ENCODE results near the gene SH3D19.
"Not testable (repeated sequence)": the region's sequence is repeated elsewhere in the genome, so short reads cannot be mapped to it uniquely, and the experiment has no call there.

SH3D19 gene

DNA sequence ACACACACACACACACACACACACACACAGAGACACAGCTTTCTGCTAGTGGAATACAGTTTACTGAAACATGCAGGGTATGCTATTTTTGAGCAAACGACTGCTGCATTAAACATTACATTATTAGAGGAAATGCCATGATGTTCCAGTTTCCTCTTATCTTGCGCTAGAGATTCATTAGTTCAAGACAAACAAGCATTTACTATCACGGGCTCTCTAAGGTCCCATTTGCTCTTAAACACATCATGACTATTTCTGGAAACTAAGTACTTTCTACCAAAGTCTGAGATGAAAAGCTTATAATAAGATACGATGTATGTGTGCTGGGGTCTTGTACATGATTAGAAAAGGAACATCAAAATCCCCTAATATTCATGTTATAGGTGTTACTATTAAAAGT is 177.1 kb downstream of the SH3D19 start:
- DNase-seq (ENCODE audit: low read depth), result no peak

DNA sequence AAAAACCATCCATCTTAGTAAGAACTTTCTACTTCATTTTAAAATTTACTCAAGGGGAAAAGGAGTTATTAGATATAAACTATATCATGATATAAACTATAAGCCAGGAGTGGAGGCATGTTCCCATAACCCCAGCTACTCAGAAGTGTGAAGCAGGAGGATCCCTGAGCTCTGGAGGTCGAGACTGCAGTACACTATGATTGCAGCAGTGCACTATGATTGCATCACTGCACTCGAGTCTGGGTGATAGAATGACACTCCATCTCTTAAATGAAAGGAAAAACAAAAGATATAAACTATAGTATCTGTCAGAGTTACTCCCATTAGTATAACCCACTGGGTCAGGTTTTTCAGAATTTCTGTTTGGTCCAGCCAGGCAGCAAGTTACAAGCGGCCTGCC is 178.4 kb downstream of the SH3D19 start:
- DNase-seq (ENCODE audit: low read depth), result no peak

DNA sequence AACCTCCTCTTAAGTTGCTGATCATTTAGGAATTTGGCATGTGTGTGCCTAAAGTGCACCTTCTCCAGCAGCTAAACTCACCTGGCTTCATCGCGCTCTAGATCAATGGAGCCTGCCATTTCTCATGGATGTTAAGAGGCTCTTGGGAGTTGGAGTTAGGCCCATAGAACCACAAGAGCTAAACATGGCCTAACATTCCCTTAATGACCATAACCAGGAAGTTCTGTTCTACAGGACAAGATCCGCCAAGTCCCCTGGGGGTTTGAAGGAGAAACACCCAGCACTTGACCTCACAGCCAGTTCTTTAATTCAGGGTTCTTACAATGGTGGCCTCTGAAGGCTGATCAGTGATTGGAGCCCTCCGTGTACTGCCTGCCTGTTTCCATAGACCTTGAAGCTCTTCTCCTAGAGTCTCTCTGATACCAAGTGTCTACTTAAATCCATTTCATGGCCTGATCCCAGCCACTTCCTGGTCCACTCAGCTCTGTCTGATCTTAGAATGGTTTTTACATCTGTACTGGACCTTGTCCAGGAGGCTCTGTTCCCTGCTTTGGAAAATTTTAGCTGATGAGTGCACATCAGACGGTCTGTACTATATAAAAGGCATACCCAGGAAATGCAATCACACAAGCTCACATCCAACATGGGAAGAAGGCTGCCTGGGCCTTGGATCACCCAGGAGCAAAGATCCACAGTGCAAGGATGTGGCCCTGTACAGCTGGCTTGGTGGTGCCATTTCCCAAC is 180.9 kb downstream of the SH3D19 start:
- DNase-seq (ENCODE audit: low read depth), result no peak

DNA sequence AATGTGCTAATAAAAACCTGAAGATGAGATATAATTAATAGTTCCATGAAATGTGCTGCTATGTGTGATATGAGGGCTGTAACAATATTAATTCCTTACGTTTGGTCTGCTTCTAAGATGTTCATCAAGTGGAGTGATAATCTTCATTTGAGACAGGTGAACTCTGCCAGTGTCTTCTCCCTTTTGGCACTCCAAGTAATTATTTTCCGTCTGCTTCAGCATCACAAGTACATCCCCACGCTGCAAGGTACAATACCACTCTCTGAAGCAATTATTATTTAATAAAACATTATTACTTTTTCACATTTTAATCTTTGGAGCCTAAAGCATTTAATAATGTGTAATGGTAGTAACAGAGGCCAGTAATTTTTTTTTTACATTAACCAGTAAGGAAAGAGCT is 181.6 kb downstream of the SH3D19 start:
- no peak for DNase-seq (ENCODE audit: low read depth)

DNA sequence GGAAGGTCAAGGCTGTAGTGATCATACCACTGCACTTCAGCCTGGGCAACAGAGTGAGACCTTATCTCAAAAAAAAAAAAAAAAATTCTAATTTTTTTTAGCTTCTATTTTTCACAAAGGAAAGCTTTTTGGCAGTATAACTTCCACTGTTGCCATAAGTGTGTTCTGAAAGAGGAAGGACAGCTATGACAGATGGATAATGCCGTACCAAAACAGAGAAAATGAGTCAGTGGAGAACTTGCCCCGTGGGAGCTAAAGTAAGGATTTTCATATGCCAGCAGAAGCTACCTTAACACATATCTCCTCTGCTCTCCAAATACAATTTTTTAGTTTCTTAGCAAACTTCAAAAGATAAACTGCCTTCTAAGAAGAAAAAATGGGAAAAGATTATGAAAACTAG is 182.2 kb downstream of the SH3D19 start:
- DNase-seq (ENCODE audit: low read depth), result no peak

DNA sequence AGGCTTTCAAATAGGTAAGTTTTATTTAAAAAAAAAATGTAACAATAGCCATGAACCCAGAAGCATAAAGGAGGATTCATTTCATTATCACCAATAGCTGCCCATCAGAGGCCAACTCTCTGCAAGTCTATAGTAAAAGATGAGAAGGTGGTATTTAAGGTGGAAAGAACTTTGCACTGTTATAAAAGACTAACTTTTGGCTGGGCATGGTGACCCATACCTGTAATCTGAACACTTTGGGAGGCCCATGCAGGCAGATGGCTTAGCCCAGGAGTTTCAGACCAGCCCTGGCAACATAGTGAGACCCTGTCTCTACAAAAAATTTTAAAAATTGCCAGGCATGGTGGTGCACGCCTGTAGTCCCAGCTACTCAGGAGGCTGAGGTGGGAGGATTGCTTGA is 182.6 kb downstream of the SH3D19 start:
- DNase-seq (ENCODE audit: low read depth), result no peak

DNA sequence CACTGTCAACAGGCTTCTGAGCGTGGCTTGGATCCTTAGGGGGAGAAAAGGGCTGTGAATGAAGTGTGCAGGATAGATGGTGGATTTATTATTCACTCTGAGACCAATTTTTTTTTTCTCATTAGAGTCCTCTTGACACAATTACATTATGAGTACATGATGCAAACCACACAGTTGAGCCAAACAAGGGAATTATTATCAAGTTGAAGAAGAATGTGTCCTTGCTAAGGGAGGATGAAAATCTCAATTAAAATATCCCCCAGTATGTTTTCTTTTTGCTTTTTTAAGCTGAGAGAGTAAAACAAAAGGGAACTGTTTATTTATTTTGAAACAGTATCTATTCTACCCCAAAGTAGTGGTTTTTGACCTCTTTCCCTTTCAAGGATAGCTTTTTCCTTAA is 185.6 kb downstream of the SH3D19 start:
- DNase-seq (ENCODE audit: low read depth), result no peak

DNA sequence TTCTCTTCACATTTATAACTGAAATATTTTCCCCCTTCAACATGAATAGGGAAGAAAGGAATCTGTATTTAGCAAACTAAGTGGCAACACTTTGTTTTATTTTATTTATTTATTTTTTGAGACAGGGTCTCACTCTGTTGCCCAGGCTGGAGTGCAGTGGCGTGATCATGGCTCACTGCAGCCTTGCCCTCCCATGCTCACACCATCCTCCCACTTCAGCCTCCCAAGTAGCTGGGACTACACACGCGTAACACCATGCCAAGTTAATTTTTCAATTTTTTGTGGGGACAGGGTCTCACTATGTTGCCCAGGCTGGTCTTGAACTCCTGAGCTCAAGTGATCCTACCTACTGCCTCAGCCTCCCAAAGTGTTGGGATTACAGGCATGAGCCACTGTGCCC is 189.4 kb downstream of the SH3D19 start:
- not testable (repeated sequence) for DNase-seq (ENCODE audit: low read depth)

DNA sequence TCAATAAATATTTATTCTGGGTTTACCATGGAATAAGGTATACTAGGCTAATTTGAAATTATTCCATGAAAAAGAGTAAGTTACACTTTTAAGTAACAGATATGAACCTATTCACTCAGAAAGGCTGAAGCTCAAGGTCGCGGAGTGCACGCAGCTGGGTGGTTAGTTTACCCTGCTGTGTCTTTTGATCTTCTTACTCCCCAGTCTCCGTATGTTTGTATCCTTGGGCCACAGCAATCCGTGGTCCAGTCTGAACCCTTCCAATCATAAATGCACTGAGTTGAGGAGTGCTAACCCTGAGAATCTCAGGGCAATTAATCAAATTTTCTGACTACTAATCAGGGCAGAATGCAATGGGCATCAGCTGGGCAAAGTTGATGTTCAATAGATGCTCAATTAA is 192.1 kb downstream of the SH3D19 start:
- DNase-seq (ENCODE audit: low read depth), result no peak

DNA sequence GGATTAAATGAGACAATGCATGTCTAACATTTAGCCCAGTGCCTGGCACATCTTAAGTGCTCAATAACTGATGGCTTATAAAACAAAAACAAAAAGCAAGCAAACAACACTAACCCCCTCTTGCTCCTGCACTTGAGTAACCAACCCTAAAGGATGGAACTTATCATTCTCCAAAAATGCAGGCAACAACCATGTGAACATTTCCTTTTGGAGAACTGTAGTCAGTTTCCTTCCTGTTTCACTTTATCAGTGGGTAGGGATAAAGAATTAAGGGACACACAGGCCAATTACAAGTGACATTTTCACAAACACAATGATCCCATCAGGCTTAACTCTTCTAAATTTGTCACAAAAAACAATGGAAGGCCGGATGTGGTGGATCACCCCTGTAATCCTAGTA is 195.6 kb downstream of the SH3D19 start:
- no peak for DNase-seq (ENCODE audit: low read depth)

DNA sequence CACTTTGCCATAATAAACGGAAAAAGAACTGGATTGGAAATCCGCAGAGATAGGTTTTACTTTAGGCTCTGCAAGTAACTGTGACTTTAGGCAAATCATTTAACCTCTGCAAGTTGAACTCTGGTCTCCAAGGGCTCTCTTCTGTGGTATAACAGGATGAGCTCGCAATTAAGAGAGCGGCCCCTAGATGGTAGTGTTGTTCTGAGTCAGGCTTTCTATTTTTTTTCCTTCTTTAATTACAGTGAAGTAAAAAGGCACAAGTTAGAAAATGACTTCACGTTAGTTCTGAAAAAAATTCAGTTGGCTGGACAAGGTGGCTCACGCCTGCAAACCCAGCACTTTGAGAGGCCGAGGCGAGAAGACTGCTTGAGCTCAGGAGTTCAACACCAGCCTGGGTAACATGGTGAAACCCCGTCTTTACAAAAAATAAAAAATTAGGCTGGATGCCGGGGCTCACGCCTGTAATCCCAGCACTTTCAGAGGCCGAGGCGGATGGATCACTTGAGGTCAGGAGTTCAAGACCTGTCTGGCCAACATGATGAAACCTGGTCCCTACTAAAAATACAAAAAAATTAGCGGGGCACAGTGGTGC is 207.9 kb downstream of the SH3D19 start:
- peak; percentile 8 for DNase-seq (ENCODE audit: low read depth)

DNA sequence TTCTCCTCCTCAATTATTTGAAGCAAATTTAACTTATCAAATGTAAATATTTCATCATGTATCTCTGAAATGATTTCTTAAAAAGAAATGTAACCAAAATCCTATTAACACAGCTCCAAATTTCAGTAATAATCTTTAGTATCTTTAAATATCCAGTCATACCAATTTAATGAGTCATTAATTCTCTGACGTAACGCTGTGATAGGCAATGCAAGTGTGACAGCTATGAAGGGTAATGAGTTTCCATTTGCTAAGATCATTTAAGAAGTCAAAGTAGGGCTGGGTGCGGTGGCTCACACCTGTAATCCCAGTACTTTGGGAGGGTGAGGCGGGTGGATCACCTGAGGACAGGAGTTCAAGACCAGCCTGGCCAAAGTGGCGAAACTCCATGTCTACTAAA is 210.4 kb downstream of the SH3D19 start:
- no peak for DNase-seq (ENCODE audit: low read depth)

DNA sequence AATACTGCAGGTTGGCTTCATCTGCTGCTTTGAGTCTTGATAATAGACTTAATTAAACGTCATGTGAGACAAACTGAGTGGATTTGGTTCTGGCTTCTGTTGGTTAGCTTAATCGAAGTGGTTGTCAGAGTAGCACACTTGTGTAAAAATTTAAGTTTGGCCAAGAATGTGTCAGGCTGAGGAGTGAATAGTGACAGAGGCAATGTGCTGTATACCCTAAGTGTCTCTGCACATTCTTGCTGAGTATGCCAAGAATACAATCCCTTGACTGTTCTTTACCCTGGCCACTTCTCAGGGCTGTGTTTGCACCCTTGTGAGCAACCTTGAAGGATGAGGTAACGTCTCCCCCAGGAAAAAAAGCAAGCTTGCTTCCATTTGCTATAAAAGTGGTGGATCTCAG is 211.1 kb downstream of the SH3D19 start:
- no peak for DNase-seq (ENCODE audit: low read depth)

DNA sequence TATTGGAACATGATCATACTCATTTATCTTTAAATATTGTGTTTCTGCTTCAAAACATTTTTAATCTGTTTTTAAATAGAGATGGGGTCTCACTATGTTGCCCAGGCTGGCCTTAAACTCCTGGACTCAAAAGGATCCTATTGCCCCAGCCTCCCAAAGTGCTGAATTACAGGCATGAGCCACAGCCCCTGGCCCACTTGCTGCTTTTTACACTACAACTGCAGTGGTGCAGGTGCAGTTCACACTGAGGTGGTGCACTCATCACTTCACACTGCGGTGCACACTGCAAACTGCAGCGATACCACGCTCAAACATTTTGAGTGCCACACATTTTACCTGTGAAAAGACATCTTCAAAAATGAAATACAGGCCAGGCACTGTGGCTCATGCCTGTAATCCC is 215.2 kb downstream of the SH3D19 start:
- no peak for DNase-seq (ENCODE audit: low read depth)

DNA sequence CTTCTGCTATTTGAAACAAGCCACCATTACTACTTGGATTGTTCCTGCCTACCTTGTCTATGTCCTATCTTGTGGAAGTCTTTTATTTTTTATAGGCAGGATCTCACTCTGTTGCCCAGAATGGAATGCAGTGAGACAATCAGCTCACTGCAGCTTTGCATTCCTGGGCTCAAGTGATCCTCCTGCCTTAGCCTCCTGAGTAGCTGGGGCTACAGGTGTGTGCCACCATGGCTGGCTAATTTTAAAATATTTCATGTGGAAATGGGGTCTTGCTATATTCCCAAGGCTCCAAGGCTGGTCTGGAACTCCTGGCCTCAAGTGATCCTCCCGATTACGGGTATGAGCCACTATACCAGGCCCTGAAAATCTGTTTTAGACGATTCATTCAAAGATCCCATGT is 218.3 kb downstream of the SH3D19 start:
- DNase-seq (ENCODE audit: low read depth), result no peak

DNA sequence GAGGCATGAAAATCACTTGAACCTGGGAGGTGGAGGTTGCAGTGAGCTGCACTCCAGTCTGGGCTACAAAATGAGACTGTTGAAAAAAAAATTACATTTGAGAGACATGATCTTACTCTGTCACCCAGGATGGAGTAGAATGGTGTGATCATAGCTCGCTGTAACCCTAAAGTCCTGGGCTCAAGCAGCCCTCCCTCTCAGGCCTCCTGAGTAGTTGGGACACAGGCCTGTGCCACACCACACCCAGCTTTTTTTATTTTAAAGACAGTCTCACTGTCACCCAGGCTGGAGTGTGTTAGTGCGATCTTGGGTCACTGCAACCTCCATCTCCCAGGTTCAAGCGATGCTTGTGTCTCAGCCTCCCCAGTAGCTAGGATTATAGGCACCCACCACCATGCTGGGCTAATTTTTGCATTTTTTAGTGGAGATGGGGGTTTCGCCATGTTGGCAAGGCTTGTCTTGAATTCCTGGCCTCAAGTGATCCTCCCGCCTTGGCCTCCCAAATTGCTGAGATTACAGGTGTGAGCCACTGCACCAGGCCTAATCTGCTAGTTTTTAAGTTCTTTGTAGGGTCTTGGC is 219.9 kb downstream of the SH3D19 start:
- DNase-seq (ENCODE audit: low read depth), result no peak

DNA sequence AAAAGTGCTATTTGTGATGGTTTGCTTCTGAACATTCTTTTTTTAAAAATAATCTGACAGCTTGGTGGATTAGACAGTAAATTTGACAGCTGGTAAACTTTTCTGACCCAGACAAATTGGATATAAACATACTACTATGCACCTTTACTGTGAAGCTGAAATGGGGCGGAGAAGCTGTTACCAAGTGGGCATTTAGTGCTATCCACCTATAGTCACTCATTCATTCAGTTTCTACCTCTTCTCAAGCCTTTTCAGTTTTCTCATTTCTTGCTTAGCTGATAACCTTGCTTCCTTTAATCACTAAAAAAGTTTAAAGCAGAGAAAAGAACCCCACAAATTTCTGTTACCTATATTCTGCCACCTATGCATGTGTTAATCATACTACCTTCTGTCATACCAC is 220.8 kb downstream of the SH3D19 start:
- DNase-seq (ENCODE audit: low read depth), result no peak

DNA sequence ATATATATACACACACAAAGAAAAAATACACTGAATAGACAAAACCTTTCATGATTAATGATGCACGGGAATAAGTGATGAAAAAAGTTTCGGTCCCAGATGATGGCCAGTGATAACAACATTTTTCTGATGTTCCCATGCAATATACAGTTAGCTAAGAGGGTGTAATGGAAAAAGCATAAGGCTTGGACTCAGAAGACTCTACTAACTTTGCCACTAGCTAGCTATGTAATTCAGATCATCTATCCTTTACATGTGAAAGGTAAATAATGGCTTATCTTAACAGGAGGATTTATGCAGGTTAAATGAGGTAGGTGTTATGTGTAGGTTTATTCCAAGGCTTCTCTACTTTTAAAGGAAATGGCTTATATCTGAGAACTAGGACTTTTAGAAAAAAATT is 221.6 kb downstream of the SH3D19 start:
- no peak for DNase-seq (ENCODE audit: low read depth)

DNA sequence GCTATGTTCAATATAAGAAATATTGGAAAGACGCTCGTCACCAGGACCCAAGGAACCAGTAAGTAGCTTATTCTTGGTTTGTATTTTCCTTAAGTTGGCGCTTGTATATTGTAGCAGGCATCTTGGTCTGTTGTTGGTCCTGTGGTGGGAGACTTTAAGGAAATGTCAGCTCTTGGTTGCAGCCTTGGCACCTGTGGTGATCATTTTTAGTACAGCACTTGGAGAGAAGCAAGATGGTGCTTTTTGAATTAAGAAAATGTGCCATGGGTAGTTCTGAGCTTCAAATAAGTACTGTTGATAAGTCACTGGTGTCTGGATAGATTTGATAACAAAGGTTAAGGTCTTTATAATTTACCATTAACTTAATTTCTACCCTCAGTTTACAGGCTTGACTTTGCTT is 224.9 kb downstream of the SH3D19 start:
- DNase-seq (ENCODE audit: low read depth), result no peak

DNA sequence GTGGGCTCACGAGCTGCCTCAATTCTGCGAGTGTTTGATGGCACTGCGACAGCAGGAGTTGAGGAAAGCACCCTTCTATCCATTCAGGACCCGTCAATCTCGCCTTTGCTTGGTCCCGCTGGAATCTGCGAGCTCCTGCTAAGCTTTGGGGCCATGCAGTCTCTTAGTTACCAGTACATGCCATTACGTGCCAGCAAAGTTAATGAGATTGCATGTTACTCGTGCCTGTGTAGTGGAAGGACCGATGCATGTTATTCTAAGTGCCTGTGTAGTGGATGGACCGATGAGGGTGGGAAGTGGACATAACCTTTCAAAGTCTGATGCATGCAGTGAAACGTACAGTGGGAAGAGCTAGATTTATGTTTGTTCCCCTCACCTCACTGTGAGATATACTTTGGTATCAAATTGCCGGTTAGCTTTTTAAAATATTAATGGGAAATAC is 225.4 kb downstream of the SH3D19 start:
- DNase-seq (ENCODE audit: low read depth), result no peak

DNA sequence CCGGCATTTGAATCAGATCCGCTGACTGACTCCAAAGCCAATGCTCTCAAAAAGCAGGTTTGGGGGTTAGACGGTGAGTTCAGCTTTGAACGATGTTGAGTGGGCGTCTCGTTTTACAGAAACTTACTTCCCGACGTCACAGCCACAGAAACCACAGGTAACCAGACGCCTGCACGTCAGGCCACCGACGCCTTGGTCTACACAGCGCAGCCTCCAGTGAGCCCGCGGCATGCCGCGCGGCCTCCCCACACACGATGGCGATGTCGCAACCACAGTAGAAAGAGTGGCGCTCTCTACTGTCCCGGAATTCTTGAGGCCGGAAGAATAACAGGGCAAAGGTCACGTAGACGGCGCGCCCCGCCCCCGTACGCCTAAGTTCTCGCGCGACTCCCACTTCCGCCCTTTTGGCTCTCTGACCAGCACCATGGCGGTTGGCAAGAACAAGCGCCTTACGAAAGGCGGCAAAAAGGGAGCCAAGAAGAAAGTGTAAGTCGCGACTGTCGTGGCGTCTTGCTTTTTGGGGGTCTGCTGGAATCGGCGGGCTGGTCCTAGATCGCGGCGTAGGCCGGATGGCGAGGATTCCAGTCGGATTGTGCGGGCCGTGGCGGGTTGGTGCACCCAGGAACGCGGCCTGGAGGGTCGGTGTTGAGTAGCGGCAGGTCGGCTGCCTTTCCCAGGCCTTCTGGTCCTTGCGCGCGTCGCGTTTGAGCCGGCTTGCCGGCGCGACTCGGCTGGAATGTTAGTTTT is 226.0 kb downstream of the SH3D19 start, which contains the start of gene RPS3A:
TSS of gene RPS3A (plus strand) at position 400 of the 747 bp plus-strand sequence. CDS start at position 425, 25 bp downstream.
- peak; percentile 96 for DNase-seq (ENCODE audit: low read depth)

DNA sequence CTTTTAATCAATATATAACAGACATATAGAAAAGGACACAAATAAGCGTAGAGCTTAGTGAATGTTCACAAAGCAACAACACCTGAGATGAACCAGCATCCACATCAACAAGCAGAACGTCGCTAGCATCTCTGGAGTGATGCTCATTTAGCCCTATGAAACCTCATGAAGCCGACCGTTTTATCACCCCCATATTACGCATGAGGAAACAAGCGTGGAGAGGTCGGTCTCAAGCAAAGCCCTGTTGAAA is 226.5 kb downstream of the SH3D19 start:
- no peak for DNase-seq (ENCODE audit: low read depth)

DNA sequence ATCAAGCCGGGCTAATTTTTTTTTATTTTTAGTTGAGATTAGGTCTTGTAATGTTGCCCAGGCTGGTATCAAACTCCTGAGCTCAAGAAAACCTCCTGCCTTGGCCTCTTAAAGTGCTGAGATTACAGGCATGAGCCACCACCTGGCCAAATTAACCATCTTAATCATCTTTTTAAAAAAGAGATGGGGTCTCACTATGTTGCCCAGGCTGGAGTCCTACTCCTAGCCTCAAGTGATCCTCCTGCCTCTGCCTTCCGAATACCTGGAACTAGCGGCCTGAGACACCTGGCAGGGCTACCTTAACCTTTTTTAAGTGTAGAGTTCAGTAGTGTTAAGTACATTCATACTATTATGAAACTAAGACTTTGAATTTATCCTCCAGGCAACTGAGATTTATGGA is 227.6 kb downstream of the SH3D19 start:
- no peak for DNase-seq (ENCODE audit: low read depth)

Measured in stimulated activated CD8-positive, alpha-beta memory T cell treated with anti-CD3 and anti-CD28 coated beads, Interleukin-12 subunit alpha, Interleukin-12 subunit beta, amount 100 ng/mL, for 1 hour (primary cell).